Mesendoderm (in vitro differentiated cells): Measurements from ENCODE around the gene ATP11B.

ENCODE experiments used
- DNase-seq: peaks from one replicate; pipeline ENCODE4 v3.0.0; 2013
- H2AK5ac ChIP-seq: 2 replicates; pipeline ENCODE4 v1.6.1; 2013; ENCODE audit warnings: low read length, inconsistent platforms
- H2BK120ac ChIP-seq: 2 replicates; pipeline ENCODE4 v1.6.1; 2013; ENCODE audit warnings: low read depth, mild to moderate bottlenecking, low read length, moderate library complexity, mixed read lengths
- H2BK15ac ChIP-seq: replicated peaks from 2 replicates; pipeline ENCODE4 v1.6.1; 2013; ENCODE audit warnings: low read depth, mild to moderate bottlenecking, moderate library complexity
- H2BK5ac ChIP-seq: 2 replicates; pipeline ENCODE4 v1.6.1; 2013; ENCODE audit warnings: low read length, inconsistent platforms
- H3K18ac ChIP-seq: 2 replicates; pipeline ENCODE4 v1.6.1; 2013; ENCODE audit warnings: mild to moderate bottlenecking, low read length, mixed read lengths
- H3K23ac ChIP-seq: one replicate; pipeline ENCODE4 v1.6.1; 2013; ENCODE audit warnings: low read length
- H3K27ac ChIP-seq: 2 replicates; pipeline ENCODE4 v1.5.1; 2013; ENCODE audit warnings: low read depth, mild to moderate bottlenecking, inconsistent platforms, low read length, moderate library complexity
- H3K27me3 ChIP-seq: 2 replicates; pipeline ENCODE4 v1.6.1; 2013; ENCODE audit warnings: low read length, control low read depth, mild to moderate bottlenecking, inconsistent platforms; ENCODE audit not compliant: insufficient read depth, poor library complexity
- H3K36me3 ChIP-seq: 2 replicates; pipeline ENCODE4 v1.6.1; 2013; ENCODE audit warnings: low read length, inconsistent platforms; ENCODE audit not compliant: control insufficient read depth, insufficient read depth
- H3K4ac ChIP-seq: one replicate; pipeline ENCODE4 v1.6.1; 2013; ENCODE audit warnings: low read depth, mild to moderate bottlenecking, low read length, moderate library complexity
- H3K4me1 ChIP-seq: 2 replicates; pipeline ENCODE4 v1.6.1; 2013; ENCODE audit warnings: low read depth, low read length, inconsistent platforms; ENCODE audit not compliant: control insufficient read depth
- H3K4me2 ChIP-seq: 2 replicates; pipeline ENCODE4 v1.6.1; 2013; ENCODE audit warnings: low read length
- H3K4me3 ChIP-seq: 2 replicates; pipeline ENCODE4 v1.5.1; 2013; ENCODE audit warnings: mild to moderate bottlenecking, low read length
- H3K56ac ChIP-seq: one replicate; pipeline ENCODE4 v1.6.1; 2013; ENCODE audit warnings: low read length
- H3K79me1 ChIP-seq: 2 replicates; pipeline ENCODE4 v1.6.1; 2013; ENCODE audit warnings: low read length, inconsistent platforms
- H3K79me2 ChIP-seq: 2 replicates; pipeline ENCODE4 v1.6.1; 2013; ENCODE audit warnings: mild to moderate bottlenecking, low read length; ENCODE audit not compliant: control insufficient read depth, insufficient read depth
- H3K9ac ChIP-seq: 2 replicates; pipeline ENCODE4 v1.6.1; 2013; ENCODE audit warnings: low read length, inconsistent platforms
- H4K5ac ChIP-seq: one replicate; pipeline ENCODE4 v1.6.1; 2013; ENCODE audit warnings: low read length
- H4K8ac ChIP-seq: one replicate; pipeline ENCODE4 v1.6.1; 2013; ENCODE audit warnings: low read depth, mild to moderate bottlenecking, control low read depth, low read length, moderate library complexity
- WGBS: extraction: QIAGEN DNeasy Blood & Tissue Kit; methylation state at CpG from one replicate; pipeline ENCODE4 v1.1.7; 2013; ENCODE audit warnings: low lambda C conversion rate, missing lambda C conversion rate; ENCODE audit not compliant: insufficient coverage; ENCODE audit errors: extremely low coverage; 5-methylcytosine and 5-hydroxymethylcytosine counted together

Gene ATP11B

DNA sequence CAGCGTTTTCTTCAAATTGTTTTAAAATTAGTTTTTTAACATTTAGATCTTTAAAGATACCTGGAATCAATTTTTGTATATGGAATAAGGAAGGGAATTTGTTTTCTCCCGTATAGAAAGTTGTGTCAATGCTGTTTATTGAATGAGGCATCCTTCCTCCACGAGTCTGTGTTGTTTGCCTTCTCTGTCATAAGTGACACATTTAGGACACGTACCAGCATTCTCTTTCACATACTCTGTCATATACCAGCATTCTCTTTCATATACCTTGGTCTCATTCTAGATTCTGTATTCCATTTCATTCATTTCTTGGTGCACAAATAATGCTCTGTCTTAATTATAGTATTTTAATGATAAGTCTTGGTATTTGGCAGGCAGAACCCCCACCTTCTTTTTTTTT is 10.3 kb downstream of the ATP11B start:
- H4K5ac ChIP-seq: no peak overlapping the region
- no peak overlapping the region for H3K4ac ChIP-seq
- H2BK120ac ChIP-seq: no peak overlapping the region
- H4K8ac ChIP-seq: no peak overlapping the region
- H2BK15ac ChIP-seq: no peak overlapping the region
- no peak overlapping the region for H3K27ac ChIP-seq
- H3K79me2 ChIP-seq: no peaks in the 10 kb centered on the region
- DNase-seq: no peak
- no peaks in the 10 kb centered on the region for H3K36me3 ChIP-seq
- no CpG with 5 or more reads among the region's 4 CpGs for WGBS
- H3K4me3 ChIP-seq: no peak overlapping the region
- H3K9ac ChIP-seq: no peak overlapping the region
- H3K79me1 ChIP-seq: no peaks in the 10 kb centered on the region
- no peak overlapping the region for H3K4me2 ChIP-seq
- no peak overlapping the region for H3K56ac ChIP-seq
- no peak overlapping the region for H2BK5ac ChIP-seq
- H2AK5ac ChIP-seq: no peak overlapping the region
- no peak overlapping the region for H3K18ac ChIP-seq
- H3K23ac ChIP-seq: no peak overlapping the region
- peaks cover 2% of the 10 kb centered on the region for H3K4me1 ChIP-seq
- no peaks in the 10 kb centered on the region for H3K27me3 ChIP-seq

DNA sequence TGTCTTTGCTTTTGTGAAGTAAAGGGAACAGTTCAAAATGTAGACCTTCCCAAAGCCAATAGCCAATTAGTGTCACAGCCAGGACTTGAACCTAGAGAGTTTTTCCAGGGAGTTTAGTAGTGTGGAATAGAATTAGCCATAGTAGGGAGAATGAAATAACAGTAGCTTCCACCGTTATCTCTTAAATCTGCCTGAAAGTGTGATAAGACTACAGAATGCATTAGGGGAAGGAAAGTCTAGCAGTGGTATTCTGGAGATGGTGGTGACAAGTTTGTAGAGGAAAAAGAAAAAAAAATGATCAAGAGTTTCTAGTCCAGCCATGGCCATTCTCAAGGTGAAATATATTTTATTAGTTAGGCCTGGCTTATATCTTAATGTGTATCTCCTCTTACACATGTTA is 13.8 kb downstream of the ATP11B start:
- H3K4me3 ChIP-seq: no peak overlapping the region
- WGBS: no CpG with 5 or more reads among the region's 1 CpG
- H2AK5ac ChIP-seq: no peak overlapping the region
- H2BK120ac ChIP-seq: no peak overlapping the region
- H3K36me3 ChIP-seq: no peaks in the 10 kb centered on the region
- no peaks in the 10 kb centered on the region for H3K27me3 ChIP-seq
- no peak overlapping the region for H4K5ac ChIP-seq
- no peak overlapping the region for H3K18ac ChIP-seq
- H3K79me1 ChIP-seq: peaks cover 1% of the 10 kb centered on the region
- H3K23ac ChIP-seq: no peak overlapping the region
- H3K4me1 ChIP-seq: peaks cover 2% of the 10 kb centered on the region
- H2BK15ac ChIP-seq: no peak overlapping the region
- H3K79me2 ChIP-seq: no peaks in the 10 kb centered on the region
- no peak overlapping the region for H4K8ac ChIP-seq
- no peak overlapping the region for H2BK5ac ChIP-seq
- no peak overlapping the region for H3K4ac ChIP-seq
- peak; percentile 56 for DNase-seq
- no peak overlapping the region for H3K9ac ChIP-seq
- no peak overlapping the region for H3K56ac ChIP-seq
- H3K4me2 ChIP-seq: no peak overlapping the region
- no peak overlapping the region for H3K27ac ChIP-seq

GRCh38 chr3:182808041-182808770 is 14.9 kb downstream of the ATP11B start:
- Histone ChIP-seq H3K27me3 (no peaks in the 10 kb centered on the region), H3K36me3 (no peaks in the 10 kb centered on the region), H3K4me3 (no peak overlapping the region), H3K18ac (no peak overlapping the region), H3K4me1 (peaks cover 2% of the 10 kb centered on the region), H3K79me2 (no peaks in the 10 kb centered on the region), H2BK120ac (no peak overlapping the region), H3K4me2 (no peak overlapping the region), H2BK15ac (no peak overlapping the region), H3K9ac (no peak overlapping the region), H3K27ac (no peak overlapping the region), H3K4ac (no peak overlapping the region), H2BK5ac (no peak overlapping the region), H2AK5ac (no peak overlapping the region), H3K56ac (no peak overlapping the region), H4K8ac (no peak overlapping the region), H4K5ac (no peak overlapping the region), H3K79me1 (peaks cover 1% of the 10 kb centered on the region), H3K23ac (no peak overlapping the region)
- WGBS: no CpG with 5 or more reads among the region's 3 CpGs
- DNase-seq: peak; percentile 25

GRCh38 chr3:182809531-182809930 is 16.2 kb downstream of the ATP11B start:
- H2AK5ac ChIP-seq: no peak overlapping the region
- no CpG with 5 or more reads among the region's 3 CpGs for WGBS
- H3K56ac ChIP-seq: no peak overlapping the region
- H2BK5ac ChIP-seq: no peak overlapping the region
- peaks cover 1% of the 10 kb centered on the region for H3K79me1 ChIP-seq
- no peak overlapping the region for H2BK15ac ChIP-seq
- H3K27ac ChIP-seq: no peak overlapping the region
- H3K79me2 ChIP-seq: no peaks in the 10 kb centered on the region
- H2BK120ac ChIP-seq: no peak overlapping the region
- no peak overlapping the region for H3K4me3 ChIP-seq
- DNase-seq: no peak
- H3K9ac ChIP-seq: no peak overlapping the region
- no peak overlapping the region for H4K8ac ChIP-seq
- peaks cover 2% of the 10 kb centered on the region for H3K4me1 ChIP-seq
- H4K5ac ChIP-seq: no peak overlapping the region
- H3K4me2 ChIP-seq: no peak overlapping the region
- H3K4ac ChIP-seq: no peak overlapping the region
- no peaks in the 10 kb centered on the region for H3K36me3 ChIP-seq
- H3K18ac ChIP-seq: no peak overlapping the region
- no peaks in the 10 kb centered on the region for H3K27me3 ChIP-seq
- no peak overlapping the region for H3K23ac ChIP-seq

GRCh38 chr3:182810574-182811268 is 17.4 kb downstream of the ATP11B start:
- H2BK15ac ChIP-seq: no peak overlapping the region
- no peak overlapping the region for H3K23ac ChIP-seq
- no peak overlapping the region for H3K4ac ChIP-seq
- DNase-seq: no peak
- H3K4me2 ChIP-seq: no peak overlapping the region
- H3K79me2 ChIP-seq: no peaks in the 10 kb centered on the region
- H3K79me1 ChIP-seq: peaks cover 1% of the 10 kb centered on the region
- no peak overlapping the region for H3K4me3 ChIP-seq
- no peak overlapping the region for H3K27ac ChIP-seq
- H2BK5ac ChIP-seq: no peak overlapping the region
- H2AK5ac ChIP-seq: no peak overlapping the region
- 100% methylated on average over 2 of the region's 3 CpGs for WGBS
- no peak overlapping the region for H3K18ac ChIP-seq
- H2BK120ac ChIP-seq: no peak overlapping the region
- no peak overlapping the region for H3K9ac ChIP-seq
- H3K56ac ChIP-seq: no peak overlapping the region
- H3K4me1 ChIP-seq: peaks cover 2% of the 10 kb centered on the region
- H3K27me3 ChIP-seq: no peaks in the 10 kb centered on the region
- H4K8ac ChIP-seq: no peak overlapping the region
- H3K36me3 ChIP-seq: no peaks in the 10 kb centered on the region
- H4K5ac ChIP-seq: no peak overlapping the region
